ENCODE data around the gene RSPH3.

RSPH3 gene

DNA sequence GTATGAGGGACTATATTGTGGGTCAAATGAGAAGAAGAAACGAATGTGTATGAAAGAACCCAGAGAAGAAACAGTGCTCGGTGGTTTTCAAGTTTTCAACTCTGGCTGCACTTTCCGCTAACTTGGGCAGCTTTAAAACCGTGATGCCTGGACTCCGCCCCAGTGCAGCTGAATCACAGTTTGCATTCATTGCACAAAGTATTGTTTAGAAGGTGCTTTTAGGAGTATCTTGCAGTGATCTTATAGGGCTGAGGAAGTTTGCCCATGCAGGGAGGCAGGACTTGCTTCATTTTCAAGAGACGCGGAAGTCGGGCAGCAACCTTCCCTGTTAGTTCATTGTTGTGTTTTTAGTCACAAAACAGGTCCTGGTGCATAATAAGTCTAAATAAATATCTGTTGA is 52.7 kb downstream of the RSPH3 start:
- peaks cover 5% of the 10 kb centered on the region for H3K9me3 Mint-ChIP-seq
- peaks cover 30% of the 10 kb centered on the region for H3K27me3 Mint-ChIP-seq (ENCODE audit: low read depth)
- H3K4me1 Mint-ChIP-seq (ENCODE audit: low read depth): no peaks in the 10 kb centered on the region
- H3K36me3 Mint-ChIP-seq (ENCODE audit: low read depth): no peaks in the 10 kb centered on the region
- no peak overlapping the region for H3K4me3 Mint-ChIP-seq
- H3K27ac Mint-ChIP-seq: no peak overlapping the region
- DNase-seq (ENCODE audit: low spot score): no peak

DNA sequence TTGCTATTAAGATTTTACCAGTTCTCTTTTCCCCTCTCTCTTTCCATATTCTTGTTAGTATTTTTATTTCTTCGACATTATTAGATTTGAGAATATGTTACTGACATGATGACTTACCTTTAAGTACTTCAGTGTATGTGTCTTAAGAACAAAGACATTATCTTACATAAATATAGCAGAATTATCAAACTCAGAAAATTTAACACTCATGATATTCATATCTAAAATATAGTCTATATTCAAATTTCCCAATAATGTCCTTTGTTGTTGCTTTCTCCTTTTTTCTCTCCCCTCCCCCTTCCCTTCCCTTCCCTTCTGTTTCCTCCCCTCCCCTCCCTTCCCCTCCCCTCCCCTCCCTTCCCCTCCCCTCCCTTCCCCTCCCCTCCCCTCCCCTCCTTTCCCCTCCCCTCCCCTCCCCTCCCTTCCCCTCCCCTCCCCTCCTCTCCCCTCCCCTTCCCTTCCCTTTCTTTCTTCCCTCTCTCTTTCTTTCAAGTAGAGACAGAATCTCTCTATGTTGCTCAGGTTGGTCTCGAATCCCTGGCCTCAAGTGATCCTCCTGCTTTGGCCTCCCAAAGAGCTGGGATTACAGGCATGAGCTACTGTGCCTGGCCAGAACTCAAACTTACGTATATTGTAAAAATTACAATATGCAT is 56.5 kb downstream of the RSPH3 start:
- Mint-ChIP-seq H3K36me3 (ENCODE audit: low read depth) (no peaks in the 10 kb centered on the region), H3K4me3 (no peak overlapping the region), H3K9me3 (peaks cover 5% of the 10 kb centered on the region), H3K27ac (no peak overlapping the region), H3K27me3 (ENCODE audit: low read depth) (peaks cover 30% of the 10 kb centered on the region), H3K4me1 (ENCODE audit: low read depth) (peaks cover 6% of the 10 kb centered on the region)
- DNase-seq (ENCODE audit: low spot score): no peak

DNA sequence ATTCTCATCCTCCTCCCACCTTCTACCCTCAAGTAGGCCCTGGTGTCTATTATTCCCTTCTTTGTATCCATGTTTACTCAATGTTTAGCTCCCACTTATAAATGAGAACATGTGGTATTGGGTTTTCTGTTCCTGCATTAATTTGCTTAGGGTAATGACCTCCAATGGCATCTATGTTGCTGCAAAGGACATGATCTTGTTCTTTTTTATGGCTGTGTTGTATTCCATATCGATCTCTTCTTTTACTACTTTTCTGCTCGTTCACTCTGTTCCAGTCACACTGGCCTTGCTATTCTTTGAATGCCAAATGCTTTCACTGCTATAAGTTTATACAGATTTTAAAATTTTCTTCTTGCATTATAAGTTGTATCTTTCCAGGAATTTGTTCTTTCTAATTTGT is 57.7 kb downstream of the RSPH3 start:
- peaks cover 5% of the 10 kb centered on the region for H3K9me3 Mint-ChIP-seq
- DNase-seq (ENCODE audit: low spot score): no peak
- peaks cover 6% of the 10 kb centered on the region for H3K4me1 Mint-ChIP-seq (ENCODE audit: low read depth)
- no peak overlapping the region for H3K27ac Mint-ChIP-seq
- H3K36me3 Mint-ChIP-seq (ENCODE audit: low read depth): no peaks in the 10 kb centered on the region
- no peak overlapping the region for H3K4me3 Mint-ChIP-seq
- peaks cover 30% of the 10 kb centered on the region for H3K27me3 Mint-ChIP-seq (ENCODE audit: low read depth)

DNA sequence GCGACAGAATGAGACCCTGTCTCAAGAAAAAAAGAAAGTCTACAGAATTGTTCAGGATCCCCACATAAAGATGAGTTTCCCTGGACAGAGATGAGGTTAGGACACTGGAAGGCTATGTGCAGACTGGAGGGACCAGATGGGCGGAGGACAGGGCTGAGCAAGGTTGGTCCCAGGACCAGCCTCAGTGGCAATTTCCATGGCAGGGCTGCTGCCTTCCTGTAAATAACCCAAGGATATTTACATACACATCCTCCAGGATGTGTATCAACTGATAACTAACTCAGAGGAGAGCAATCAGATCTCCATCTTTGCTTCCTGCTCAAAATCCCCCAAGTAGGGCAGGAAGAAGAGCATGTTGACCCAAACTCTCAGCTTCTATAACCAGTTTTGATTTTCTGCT is 58.8 kb downstream of the RSPH3 start:
- no peak overlapping the region for H3K4me3 Mint-ChIP-seq
- peaks cover 5% of the 10 kb centered on the region for H3K9me3 Mint-ChIP-seq
- DNase-seq (ENCODE audit: low spot score): no peak
- H3K27ac Mint-ChIP-seq: no peak overlapping the region
- no peaks in the 10 kb centered on the region for H3K36me3 Mint-ChIP-seq (ENCODE audit: low read depth)
- peaks cover 6% of the 10 kb centered on the region for H3K4me1 Mint-ChIP-seq (ENCODE audit: low read depth)
- H3K27me3 Mint-ChIP-seq (ENCODE audit: low read depth): peaks cover 29% of the 10 kb centered on the region

DNA sequence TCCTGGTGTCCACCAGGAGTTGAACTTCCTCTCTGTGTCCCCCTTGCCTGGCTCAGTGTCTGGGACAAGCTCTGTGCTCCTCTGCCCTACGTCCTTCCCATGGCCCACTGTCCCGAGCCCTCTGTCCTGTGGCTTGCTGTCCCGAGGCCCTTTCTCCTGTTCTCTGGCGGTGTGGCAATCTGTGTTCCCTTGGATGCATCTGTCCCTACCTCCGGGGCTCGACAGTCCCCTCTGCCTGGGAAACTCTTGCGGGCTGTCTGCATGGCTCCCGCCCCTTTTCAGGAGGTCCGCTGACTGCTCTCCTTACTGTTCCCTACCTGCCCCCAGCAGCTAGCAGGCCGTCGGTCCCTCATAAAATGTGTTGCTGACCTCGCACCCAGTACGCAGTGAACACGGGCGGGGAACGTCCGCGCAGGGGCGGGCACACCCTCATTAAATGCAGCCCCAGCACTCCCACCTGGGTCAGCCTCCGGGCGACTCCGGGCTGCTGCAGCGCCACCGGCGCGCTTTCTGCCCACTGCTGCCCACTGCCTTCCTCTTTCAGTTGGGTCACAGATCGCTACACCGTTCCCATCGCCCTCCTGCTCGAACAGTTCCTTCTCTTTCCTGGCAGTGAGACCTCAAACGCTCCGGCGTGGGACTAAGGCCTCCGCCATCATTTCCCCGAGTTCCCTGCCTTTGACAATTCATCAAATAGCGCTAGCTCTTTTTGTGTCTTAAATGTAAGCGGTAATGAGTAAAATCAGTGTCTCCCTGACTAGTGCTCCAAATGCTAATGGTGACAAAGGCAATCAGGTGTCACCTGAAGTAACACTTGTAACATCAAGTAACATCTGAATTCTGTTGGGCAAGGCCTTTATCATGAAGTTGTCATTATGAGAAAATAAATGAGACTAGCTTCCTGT is 60.5 kb downstream of the RSPH3 start:
- DNase-seq (ENCODE audit: low spot score): no peak
- Mint-ChIP-seq H3K4me3 (peak overlapping the region; percentile 74), H3K27ac (peak overlapping the region; percentile 26), H3K27me3 (ENCODE audit: low read depth) (peaks cover 27% of the 10 kb centered on the region), H3K9me3 (peaks cover 5% of the 10 kb centered on the region), H3K4me1 (ENCODE audit: low read depth) (peaks cover 6% of the 10 kb centered on the region), H3K36me3 (ENCODE audit: low read depth) (no peaks in the 10 kb centered on the region)

DNA sequence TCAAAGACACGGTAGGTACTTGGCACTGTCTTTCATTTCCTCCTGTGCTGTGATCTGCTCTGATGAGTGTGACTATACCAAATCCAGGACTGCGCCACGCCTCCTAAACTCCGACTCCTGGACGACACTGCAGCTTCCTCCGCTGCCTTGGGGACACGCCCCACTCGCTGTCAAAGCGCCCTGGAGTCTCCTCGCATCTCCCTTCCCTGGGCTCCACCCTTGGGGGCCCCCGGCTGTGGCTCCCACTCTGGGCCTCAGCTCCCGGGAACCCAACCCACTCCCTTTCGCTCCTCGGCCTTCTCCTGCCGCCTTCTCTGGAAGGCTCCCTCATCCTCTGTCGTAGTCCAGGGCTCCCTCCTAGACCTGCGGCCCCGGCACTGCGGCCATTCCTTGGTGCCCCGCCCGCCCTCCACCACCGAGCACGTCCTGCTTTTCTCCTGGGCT is 61.2 kb downstream of the RSPH3 start:
- H3K4me3 Mint-ChIP-seq: peak overlapping the region; percentile 74
- peaks cover 5% of the 10 kb centered on the region for H3K9me3 Mint-ChIP-seq
- H3K27ac Mint-ChIP-seq: no peak overlapping the region
- peaks cover 6% of the 10 kb centered on the region for H3K4me1 Mint-ChIP-seq (ENCODE audit: low read depth)
- peaks cover 27% of the 10 kb centered on the region for H3K27me3 Mint-ChIP-seq (ENCODE audit: low read depth)
- no peak for DNase-seq (ENCODE audit: low spot score)
- H3K36me3 Mint-ChIP-seq (ENCODE audit: low read depth): no peaks in the 10 kb centered on the region

GRCh38 chr6:158938220-158938619 is 61.8 kb downstream of the RSPH3 start:
- H3K4me3 Mint-ChIP-seq: no peak overlapping the region
- DNase-seq (ENCODE audit: low spot score): no peak
- peaks cover 5% of the 10 kb centered on the region for H3K9me3 Mint-ChIP-seq
- H3K36me3 Mint-ChIP-seq (ENCODE audit: low read depth): no peaks in the 10 kb centered on the region
- H3K27me3 Mint-ChIP-seq (ENCODE audit: low read depth): peaks cover 25% of the 10 kb centered on the region
- H3K27ac Mint-ChIP-seq: no peak overlapping the region
- H3K4me1 Mint-ChIP-seq (ENCODE audit: low read depth): peaks cover 6% of the 10 kb centered on the region

DNA sequence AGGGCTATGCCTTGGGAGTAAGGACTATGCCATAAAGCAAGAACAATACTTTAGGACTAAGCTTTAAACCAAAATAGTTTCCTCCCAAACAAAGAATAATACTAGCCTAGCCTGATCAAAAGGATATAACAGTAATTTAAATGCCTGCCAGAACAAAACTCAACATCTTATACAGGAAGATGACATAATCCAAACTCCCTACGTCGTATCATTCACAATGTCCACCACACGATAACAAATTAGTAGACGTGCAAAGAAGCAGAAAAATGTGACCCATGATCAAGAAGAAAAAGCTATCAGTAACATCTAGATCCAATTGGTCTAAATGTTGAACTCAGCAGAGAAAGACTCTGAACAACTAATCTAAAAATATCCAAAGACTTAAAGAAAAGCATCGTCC is 65.8 kb downstream of the RSPH3 start:
- H3K27me3 Mint-ChIP-seq (ENCODE audit: low read depth): peaks cover 5% of the 10 kb centered on the region
- no peak for DNase-seq (ENCODE audit: low spot score)
- no peak overlapping the region for H3K4me3 Mint-ChIP-seq
- H3K4me1 Mint-ChIP-seq (ENCODE audit: low read depth): peaks cover under 1% of the 10 kb centered on the region
- no peaks in the 10 kb centered on the region for H3K9me3 Mint-ChIP-seq
- H3K27ac Mint-ChIP-seq: no peak overlapping the region
- H3K36me3 Mint-ChIP-seq (ENCODE audit: low read depth): no peaks in the 10 kb centered on the region

- Mint-ChIP-seq H3K4me3 (no peak overlapping the region), H3K4me1 (ENCODE audit: low read depth) (no peaks in the 10 kb centered on the region), H3K27me3 (ENCODE audit: low read depth) (peaks cover 3% of the 10 kb centered on the region)
Observed at GRCh38 chr6:158933079-158933595, 66.9 kb downstream of the RSPH3 start.

GRCh38 chr6:158928068-158928467 is 71.9 kb downstream of the RSPH3 start:
- Mint-ChIP-seq H3K27me3 (ENCODE audit: low read depth) (no peaks in the 10 kb centered on the region), H3K9me3 (no peaks in the 10 kb centered on the region), H3K4me3 (no peak overlapping the region), H3K27ac (no peak overlapping the region), H3K4me1 (ENCODE audit: low read depth) (no peaks in the 10 kb centered on the region), H3K36me3 (ENCODE audit: low read depth) (no peaks in the 10 kb centered on the region)
- DNase-seq (ENCODE audit: low spot score): no peak

More at GRCh38 chr6:158933079-158933595, 66.9 kb downstream of the RSPH3 start:
- Mint-ChIP-seq H3K27ac (no peak overlapping the region), H3K9me3 (no peaks in the 10 kb centered on the region), H3K36me3 (ENCODE audit: low read depth) (no peaks in the 10 kb centered on the region)
- DNase-seq (ENCODE audit: low spot score): no peak

- DNase-seq (ENCODE audit: low spot score): no peak
- no peaks in the 10 kb centered on the region for H3K4me1 Mint-ChIP-seq (ENCODE audit: low read depth)
- no peaks in the 10 kb centered on the region for H3K36me3 Mint-ChIP-seq (ENCODE audit: low read depth)
- H3K27me3 Mint-ChIP-seq (ENCODE audit: low read depth): no peaks in the 10 kb centered on the region
- H3K4me3 Mint-ChIP-seq: no peak overlapping the region
- H3K9me3 Mint-ChIP-seq: no peaks in the 10 kb centered on the region
- no peak overlapping the region for H3K27ac Mint-ChIP-seq
Observed at GRCh38 chr6:158926414-158926813, 73.6 kb downstream of the RSPH3 start.

GRCh38 chr6:158924499-158925455 is 75.2 kb downstream of the RSPH3 start:
- no peak for DNase-seq (ENCODE audit: low spot score)
- no peaks in the 10 kb centered on the region for H3K4me1 Mint-ChIP-seq (ENCODE audit: low read depth)
- H3K9me3 Mint-ChIP-seq: no peaks in the 10 kb centered on the region
- H3K36me3 Mint-ChIP-seq (ENCODE audit: low read depth): no peaks in the 10 kb centered on the region
- no peaks in the 10 kb centered on the region for H3K27me3 Mint-ChIP-seq (ENCODE audit: low read depth)
- no peak overlapping the region for H3K27ac Mint-ChIP-seq
- no peak overlapping the region for H3K4me3 Mint-ChIP-seq

DNA sequence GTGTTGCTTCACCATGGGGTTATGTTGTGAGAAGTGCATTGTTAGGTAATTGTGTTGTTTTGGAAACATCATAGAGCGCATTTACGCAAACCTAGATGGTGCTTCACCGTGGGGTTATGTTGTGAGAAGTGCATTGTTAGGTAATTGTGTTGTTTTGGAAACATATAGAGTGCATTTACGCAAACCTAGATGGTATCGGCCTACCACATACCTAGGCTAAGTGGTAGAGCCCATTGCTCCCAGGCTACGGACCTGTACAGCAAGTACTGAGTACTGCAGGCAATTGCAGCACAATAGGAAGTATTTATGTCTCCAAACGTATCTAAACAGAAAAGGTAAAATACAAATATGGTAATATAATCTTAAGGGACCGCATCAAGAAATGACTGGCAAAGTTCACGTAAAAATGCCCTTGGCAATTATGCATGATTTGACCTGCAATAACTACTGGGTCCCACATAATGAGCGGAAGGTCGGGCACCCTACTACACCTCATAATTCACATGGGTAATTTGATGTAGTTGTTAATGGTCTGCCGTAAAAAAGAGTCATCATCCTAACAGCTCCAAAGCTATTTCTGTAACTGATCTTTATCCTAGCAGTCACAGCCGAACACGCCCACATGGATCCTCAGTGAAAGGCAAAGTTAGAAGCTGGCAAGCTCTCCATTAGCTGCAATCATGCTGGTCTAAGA is 76.0 kb downstream of the RSPH3 start:
- no peak overlapping the region for H3K27ac Mint-ChIP-seq
- DNase-seq (ENCODE audit: low spot score): no peak
- H3K4me3 Mint-ChIP-seq: no peak overlapping the region
- H3K9me3 Mint-ChIP-seq: no peaks in the 10 kb centered on the region
- H3K4me1 Mint-ChIP-seq (ENCODE audit: low read depth): no peaks in the 10 kb centered on the region
- H3K36me3 Mint-ChIP-seq (ENCODE audit: low read depth): no peaks in the 10 kb centered on the region
- H3K27me3 Mint-ChIP-seq (ENCODE audit: low read depth): no peaks in the 10 kb centered on the region
